Liver (tissue), 9 donors: ENCODE results near the gene OMD. TPM values are rescaled to one million over a fixed set of nuclear protein-coding genes. Genes with fewer than 3 reads are reported as not detected.

ENCODE experiments used
- DNase-seq: peaks from one replicate; pipeline ENCODE4 v3.0.0-alpha.2; 2017; ENCODE audit warnings: low spot score
- H3K27ac ChIP-seq, 2 donors: one replicate each; pipeline ENCODE4 v1.7.0; 2013; ENCODE audit warnings: inconsistent platforms in 2 of 2, low read length in 2 of 2, control low read depth in 1 of 2, low read depth in 1 of 2, mild to moderate bottlenecking in 1 of 2
- H3K27me3 ChIP-seq, 4 donors: one replicate each; pipeline versions ENCODE4 v1.6.1 to v1.7.0; 2013; ENCODE audit warnings: low read length in 3 of 4, inconsistent platforms in 1 of 4, mild to moderate bottlenecking in 1 of 4, moderate library complexity in 1 of 4; ENCODE audit not compliant: control insufficient read depth in 4 of 4, insufficient read depth in 4 of 4
- H3K36me3 ChIP-seq, 4 donors: one replicate each; pipeline versions ENCODE4 v1.6.1 to v1.7.0; 2013; ENCODE audit warnings: low read length in 3 of 4, mild to moderate bottlenecking in 3 of 4, low read depth in 1 of 4, moderate library complexity in 1 of 4; ENCODE audit not compliant: control insufficient read depth in 4 of 4, insufficient read depth in 3 of 4
- H3K4me1 ChIP-seq, 4 donors: one replicate each; pipeline versions ENCODE4 v1.6.1 to v1.7.0; 2013; ENCODE audit warnings: low read length in 3 of 4, mild to moderate bottlenecking in 3 of 4, moderate library complexity in 1 of 4; ENCODE audit not compliant: control insufficient read depth in 4 of 4, insufficient read depth in 4 of 4
- H3K4me3 ChIP-seq, 3 donors: one replicate each; pipeline versions ENCODE4 v1.6.1 to v1.7.0; 2013; ENCODE audit warnings: low read length in 3 of 3, control low read depth in 1 of 3, low read depth in 1 of 3, mild to moderate bottlenecking in 1 of 3
- H3K9ac ChIP-seq, 2 donors: one replicate each; pipeline ENCODE4 v1.7.0; 2013; ENCODE audit warnings: low read length in 2 of 2, mild to moderate bottlenecking in 2 of 2, moderate library complexity in 2 of 2, control low read depth in 1 of 2, low read depth in 1 of 2
- H3K9me3 ChIP-seq, 4 donors: one replicate each; pipeline versions ENCODE4 v1.6.1 to v1.7.0; 2013; ENCODE audit warnings: low read length in 3 of 4; ENCODE audit not compliant: control insufficient read depth in 4 of 4
- CTCF ChIP-seq: fragments of 150-350 bp; IDR thresholded peaks from 2 replicates; pipeline ENCODE4 v1.5.1; 2017; ENCODE audit warnings: improper control_type of control experiment, low read depth, low read length; ENCODE audit not compliant: missing input control
- EGR1 ChIP-seq, 2 donors: IDR thresholded peaks; 2 replicates each; pipeline ENCODE4 v1.6.1; 2016 to 2018; ENCODE audit warnings: antibody characterized with exemption in 2 of 2, low read depth in 2 of 2
- FOXA1 ChIP-seq: IDR thresholded peaks from 2 replicates; pipeline ENCODE4 v1.6.1; 2016; ENCODE audit warnings: antibody characterized with exemption
- FOXA2 ChIP-seq: IDR thresholded peaks from 2 replicates; pipeline ENCODE4 v1.6.1; 2016; ENCODE audit warnings: antibody characterized with exemption
- GABPA ChIP-seq, 2 donors: IDR thresholded peaks in 1 of 2; conservative IDR thresholded peaks in 1 of 2; 2 replicates each; pipeline ENCODE4 v1.6.1; 2016; ENCODE audit warnings: antibody characterized with exemption in 2 of 2, mild to moderate bottlenecking in 1 of 2, moderate library complexity in 1 of 2
- HNF4G ChIP-seq: IDR thresholded peaks from 2 replicates; pipeline ENCODE4 v1.6.1; 2016; ENCODE audit warnings: antibody characterized with exemption
- JUND ChIP-seq, 2 donors: IDR thresholded peaks; 2 replicates each; pipeline ENCODE4 v1.6.1; 2016; ENCODE audit warnings: antibody characterized with exemption in 2 of 2
- MAX ChIP-seq: IDR thresholded peaks from 2 replicates; pipeline ENCODE4 v1.6.1; 2016; ENCODE audit warnings: antibody characterized with exemption
- NR2F2 ChIP-seq: IDR thresholded peaks from 2 replicates; pipeline ENCODE4 v1.6.1; 2016; ENCODE audit warnings: antibody characterized with exemption
- RAD21 ChIP-seq, 2 donors: IDR thresholded peaks; 2 replicates each; pipeline ENCODE4 v1.6.1; 2016; ENCODE audit warnings: antibody characterized with exemption in 2 of 2, mild to moderate bottlenecking in 2 of 2
- SP1 ChIP-seq: IDR thresholded peaks from 2 replicates; pipeline ENCODE4 v1.6.1; 2018; ENCODE audit warnings: antibody characterized with exemption, mild to moderate bottlenecking
- TAF1 ChIP-seq: conservative IDR thresholded peaks from 2 replicates; pipeline ENCODE4 v1.6.1; 2016; ENCODE audit warnings: antibody characterized with exemption, mild to moderate bottlenecking
- YY1 ChIP-seq: IDR thresholded peaks from 2 replicates; pipeline ENCODE4 v1.6.1; 2016; ENCODE audit warnings: antibody characterized with exemption, mild to moderate bottlenecking
- ZBTB33 ChIP-seq: IDR thresholded peaks from 2 replicates; pipeline ENCODE4 v1.6.1; 2016; ENCODE audit warnings: antibody characterized with exemption
- WGBS: extraction: QIAGEN DNeasy Blood & Tissue Kit; methylation state at CpG from one replicate; pipeline ENCODE4 v1.1.7; 2013; 5-methylcytosine and 5-hydroxymethylcytosine counted together
- polyA plus RNA-seq, 2 donors: library from polyadenylated mRNA; stranded (reverse) in 1 of 2; unstranded in 1 of 2; fragments of 200-250 nt in 1 of 2; fragments of >200 nt in 1 of 2; fragmentation: Nextera tagmentation in 1 of 2; extraction: Ambion mirVana in 1 of 2; gene quantifications; one replicate each; pipeline versions ENCODE4 v1.2.1 to v1.2.3, GENCODE V29; 2013 to 2015
- total RNA-seq, 2 donors: library from RNA; depleted of rRNA; stranded (reverse); fragments of >200 nt; gene quantifications; one replicate each; pipeline ENCODE4 v1.2.3, GENCODE V29; 2014
- TF ChIP-seq, protein P1 (sequence below): IDR thresholded peaks from 2 replicates; pipeline ENCODE4 v1.6.1; 2016; ENCODE audit warnings: antibody characterized with exemption
- TF ChIP-seq, protein P2 (sequence below): IDR thresholded peaks from 2 replicates; pipeline ENCODE4 v1.6.1; 2016; ENCODE audit warnings: antibody characterized with exemption, mild to moderate bottlenecking
- donor health status: healthy.
- donor health status: healthy.
- donor health status: healthy.
- donor health status: healthy.
- donor health status: healthy.

OMD gene
- total and polyA plus RNA-seq, 4 donors, result 0.28 to 0.75 (median 0.52) TPM; not detected in 1

- DNase-seq, result no peak
- TF ChIP-seq GABPA (IDR thresholded peaks at IDR 0.05 in 1 of 2, conservative IDR thresholded peaks at IDR 0.05 in 1 of 2) (no peak), RAD21 (IDR thresholded peaks at IDR 0.05) (no peak), MAX (no peak), TAF1 (no peak), EGR1 (IDR thresholded peaks at IDR 0.05; ENCODE audit: low read depth in 2 of 2) (no peak), JUND (IDR thresholded peaks at IDR 0.05) (no peak), SP1 (no peak), YY1 (no peak), CTCF (no peak), NR2F2 (no peak)
- TF ChIP-seq, protein P1, sequence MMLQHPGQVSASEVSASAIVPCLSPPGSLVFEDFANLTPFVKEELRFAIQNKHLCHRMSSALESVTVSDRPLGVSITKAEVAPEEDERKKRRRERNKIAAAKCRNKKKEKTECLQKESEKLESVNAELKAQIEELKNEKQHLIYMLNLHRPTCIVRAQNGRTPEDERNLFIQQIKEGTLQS, result no peak
- Histone ChIP-seq H3K27ac (no peak overlapping the region), H3K36me3 (no peaks in the 10 kb centered on the region), H3K9me3 (no peaks in the 10 kb centered on the region), H3K4me1 (peaks cover 0 to 3% (median under 1%) of the 10 kb centered on the region in 4 donors), H3K27me3 (no peaks in the 10 kb centered on the region), H3K9ac (no peak overlapping the region), H3K4me3 (no peak overlapping the region)
- 72% methylated on average over 5 of the region's 5 CpGs for WGBS
Measured at GRCh38 chr9:92432350-92432749, 8.1 kb upstream of the OMD start.

- Histone ChIP-seq H3K4me3 (no peak overlapping the region), H3K4me1 (peaks cover 0 to 3% (median under 1%) of the 10 kb centered on the region in 4 donors), H3K9ac (no peak overlapping the region), H3K36me3 (no peaks in the 10 kb centered on the region), H3K9me3 (no peaks in the 10 kb centered on the region), H3K27me3 (no peaks in the 10 kb centered on the region), H3K27ac (no peak overlapping the region)
- 96% methylated on average over 2 of the region's 2 CpGs for WGBS
- no peak for DNase-seq
- TF ChIP-seq JUND (IDR thresholded peaks at IDR 0.05), result no peak
- TF ChIP-seq EGR1 (IDR thresholded peaks at IDR 0.05; ENCODE audit: low read depth in 2 of 2), result no peak
- TF ChIP-seq ZBTB33, result no peak
- no peak for TF ChIP-seq RAD21 (IDR thresholded peaks at IDR 0.05)
- TF ChIP-seq FOXA2, result no peak
- no peak for TF ChIP-seq YY1
- no peak for TF ChIP-seq NR2F2
- TF ChIP-seq FOXA1, result no peak
- no peak for TF ChIP-seq TAF1
- no peak for TF ChIP-seq GABPA (IDR thresholded peaks at IDR 0.05 in 1 of 2, conservative IDR thresholded peaks at IDR 0.05 in 1 of 2)
- no peak for TF ChIP-seq HNF4G
- TF ChIP-seq, protein P2, sequence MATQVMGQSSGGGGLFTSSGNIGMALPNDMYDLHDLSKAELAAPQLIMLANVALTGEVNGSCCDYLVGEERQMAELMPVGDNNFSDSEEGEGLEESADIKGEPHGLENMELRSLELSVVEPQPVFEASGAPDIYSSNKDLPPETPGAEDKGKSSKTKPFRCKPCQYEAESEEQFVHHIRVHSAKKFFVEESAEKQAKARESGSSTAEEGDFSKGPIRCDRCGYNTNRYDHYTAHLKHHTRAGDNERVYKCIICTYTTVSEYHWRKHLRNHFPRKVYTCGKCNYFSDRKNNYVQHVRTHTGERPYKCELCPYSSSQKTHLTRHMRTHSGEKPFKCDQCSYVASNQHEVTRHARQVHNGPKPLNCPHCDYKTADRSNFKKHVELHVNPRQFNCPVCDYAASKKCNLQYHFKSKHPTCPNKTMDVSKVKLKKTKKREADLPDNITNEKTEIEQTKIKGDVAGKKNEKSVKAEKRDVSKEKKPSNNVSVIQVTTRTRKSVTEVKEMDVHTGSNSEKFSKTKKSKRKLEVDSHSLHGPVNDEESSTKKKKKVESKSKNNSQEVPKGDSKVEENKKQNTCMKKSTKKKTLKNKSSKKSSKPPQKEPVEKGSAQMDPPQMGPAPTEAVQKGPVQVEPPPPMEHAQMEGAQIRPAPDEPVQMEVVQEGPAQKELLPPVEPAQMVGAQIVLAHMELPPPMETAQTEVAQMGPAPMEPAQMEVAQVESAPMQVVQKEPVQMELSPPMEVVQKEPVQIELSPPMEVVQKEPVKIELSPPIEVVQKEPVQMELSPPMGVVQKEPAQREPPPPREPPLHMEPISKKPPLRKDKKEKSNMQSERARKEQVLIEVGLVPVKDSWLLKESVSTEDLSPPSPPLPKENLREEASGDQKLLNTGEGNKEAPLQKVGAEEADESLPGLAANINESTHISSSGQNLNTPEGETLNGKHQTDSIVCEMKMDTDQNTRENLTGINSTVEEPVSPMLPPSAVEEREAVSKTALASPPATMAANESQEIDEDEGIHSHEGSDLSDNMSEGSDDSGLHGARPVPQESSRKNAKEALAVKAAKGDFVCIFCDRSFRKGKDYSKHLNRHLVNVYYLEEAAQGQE, result no peak
- TF ChIP-seq SP1, result no peak
- no peak for TF ChIP-seq MAX
Measured at GRCh38 chr9:92429836-92430235, 5.6 kb upstream of the OMD start.
